Stimulated activated CD8-positive, alpha-beta memory T cell treated with anti-CD3 and anti-CD28 coated beads, Interleukin-4, amount 100 ng/mL, for 4 hours (primary cell): ENCODE data around the gene KHDRBS1.
"Not testable (repeated sequence)": the region's sequence is repeated elsewhere in the genome, so short reads cannot be mapped to it uniquely, and the experiment has no call there.

Experiments
- DNase-seq, 2 donors: peaks; one replicate each; pipeline ENCODE4 v3.0.0-alpha.2; 2020; ENCODE audit warnings: low read depth in 2 of 2, low spot score in 1 of 2

KHDRBS1 gene

DNA sequence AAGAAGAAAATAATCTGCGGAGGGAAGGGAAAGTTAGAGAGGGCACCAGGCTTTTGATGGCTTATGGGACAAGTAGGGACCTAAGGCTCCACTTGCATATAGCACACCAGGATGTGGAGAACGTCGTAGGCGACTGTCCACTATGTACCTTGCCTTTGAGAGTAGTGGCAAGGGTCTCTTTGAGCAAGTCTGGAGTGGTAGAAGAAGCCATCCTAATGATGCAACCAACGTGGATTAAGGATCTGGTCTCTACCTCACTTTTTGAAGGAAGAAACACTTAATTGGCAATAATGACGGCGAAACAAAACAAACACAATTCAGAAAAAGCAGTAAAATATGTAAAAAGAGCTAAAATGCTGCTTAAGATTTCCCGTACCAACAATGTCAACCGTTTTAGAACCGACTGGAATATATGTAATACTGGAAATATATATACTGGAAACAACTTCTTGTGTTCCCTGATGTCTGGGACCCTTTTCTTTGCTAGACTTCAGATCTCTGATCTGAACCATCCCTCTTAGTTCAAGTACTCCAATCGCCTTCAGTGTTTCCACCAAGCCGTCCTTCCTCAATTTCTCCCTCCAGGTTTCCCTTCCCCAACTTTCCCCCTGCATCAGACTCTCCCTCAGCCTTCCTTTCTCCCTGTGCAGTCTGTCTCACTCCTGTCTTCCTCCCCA lies 821 bp upstream of the KHDRBS1 start:
- DNase-seq: no peak

DNA sequence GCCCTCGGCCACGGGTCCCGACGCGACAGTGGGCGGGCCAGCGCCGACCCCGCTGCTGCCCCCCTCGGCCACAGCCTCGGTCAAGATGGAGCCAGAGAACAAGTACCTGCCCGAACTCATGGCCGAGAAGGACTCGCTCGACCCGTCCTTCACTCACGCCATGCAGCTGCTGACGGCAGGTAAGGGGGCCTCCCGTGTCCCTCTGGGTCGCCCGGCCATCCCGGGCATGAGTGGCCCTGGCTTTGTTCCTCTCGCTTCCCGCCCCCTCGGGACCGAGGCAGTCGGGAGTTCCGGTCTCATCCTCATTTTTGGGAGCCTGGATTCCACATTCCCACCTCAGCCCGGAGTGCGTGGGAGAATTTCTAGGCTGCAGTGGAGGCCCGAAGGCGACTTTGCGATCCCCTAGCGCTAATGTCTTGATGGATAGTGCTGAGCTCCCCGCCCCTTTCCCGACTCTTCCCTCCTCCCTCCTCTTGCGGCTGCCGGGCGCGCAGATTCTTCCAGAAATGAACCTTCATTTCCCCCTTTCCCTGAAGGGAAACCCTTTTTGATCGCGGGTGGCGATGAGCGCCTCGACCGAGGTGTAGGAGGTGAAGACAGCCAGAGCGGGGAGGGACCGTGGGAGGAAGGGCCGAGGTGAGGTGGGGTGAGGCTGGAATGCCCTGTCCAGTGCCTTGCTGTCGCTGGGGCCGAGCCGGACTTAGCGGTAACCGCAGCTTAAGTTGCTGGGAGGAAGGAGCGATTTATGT lies 705 bp downstream of the KHDRBS1 start:
- DNase-seq: no peak

DNA sequence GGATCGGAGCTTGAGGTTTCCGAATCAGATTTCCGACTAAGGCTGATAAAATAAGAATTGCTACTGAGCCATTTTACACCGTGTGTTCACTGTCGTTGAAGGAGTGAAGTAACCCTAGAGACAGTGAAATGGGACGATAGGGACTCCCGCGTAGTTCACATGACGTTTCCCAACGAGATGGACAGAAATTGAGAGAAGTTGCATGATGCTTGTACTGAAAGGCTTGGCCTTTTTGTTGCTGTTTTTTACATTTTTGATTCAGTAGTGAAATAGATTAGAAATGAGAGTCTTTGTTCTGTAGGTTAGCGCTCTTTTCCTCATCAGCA lies 1.2 kb downstream of the KHDRBS1 start:
- DNase-seq: no peak

DNA sequence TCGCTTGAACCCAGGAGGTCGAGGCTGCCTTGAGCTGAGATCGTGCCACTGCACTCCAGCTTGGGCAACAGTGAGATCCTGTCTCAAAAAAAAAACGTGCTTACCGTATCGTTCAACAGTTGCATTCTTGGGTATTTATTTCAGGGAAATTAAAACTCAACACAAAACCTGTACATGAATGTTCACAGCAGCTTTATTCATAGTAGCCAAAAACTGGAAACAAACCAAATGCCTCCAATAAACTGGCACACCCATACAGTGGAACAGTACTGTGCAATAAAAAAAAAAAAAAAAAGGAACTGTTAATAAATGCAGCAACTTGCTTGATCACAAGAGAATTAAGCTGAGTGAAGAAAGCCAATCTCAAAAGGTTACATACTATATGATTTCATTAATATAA lies 6.7 kb downstream of the KHDRBS1 start:
- no peak for DNase-seq

DNA sequence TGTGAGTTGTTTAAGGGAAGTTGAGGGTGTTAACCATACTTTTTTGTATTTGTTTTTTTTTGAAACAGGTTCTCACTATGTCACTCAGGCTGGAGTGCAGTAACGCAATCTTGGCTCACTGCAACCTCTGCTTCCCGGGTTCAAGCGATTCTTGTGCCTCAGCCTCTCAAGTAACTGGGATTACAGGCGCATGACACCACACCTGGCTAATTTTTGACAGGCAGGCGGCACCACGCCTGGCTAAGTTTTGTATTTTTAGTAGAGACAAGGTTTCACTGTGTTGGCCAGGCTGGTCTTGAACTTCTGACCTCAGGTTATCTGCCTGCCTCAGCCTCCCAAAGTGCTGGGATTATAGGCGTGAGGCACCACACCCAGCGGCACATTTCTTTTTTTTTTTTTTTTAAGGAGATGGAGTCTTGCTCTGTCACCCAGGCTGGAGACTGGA lies 7.9 kb downstream of the KHDRBS1 start:
- not testable (repeated sequence) for DNase-seq

DNA sequence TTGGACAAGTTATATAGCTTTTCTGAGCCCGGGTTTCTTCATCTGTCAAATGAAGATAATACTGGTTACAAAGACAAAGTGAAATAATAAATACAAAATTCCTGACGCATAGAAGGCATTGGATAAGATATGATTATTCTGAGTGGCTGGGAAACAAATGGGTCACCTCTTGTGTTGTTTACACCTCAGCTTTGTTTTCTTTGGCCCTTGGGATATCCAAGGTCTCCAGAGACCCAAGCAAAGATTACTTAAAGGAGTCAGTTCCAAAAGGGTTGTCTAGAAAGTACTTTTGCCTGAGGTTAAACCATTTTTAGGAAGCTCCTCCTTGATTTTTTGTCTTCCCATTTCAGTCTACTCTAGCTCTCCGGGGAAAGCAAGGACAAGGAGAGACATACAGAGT lies 9.7 kb downstream of the KHDRBS1 start:
- no peak for DNase-seq

DNA sequence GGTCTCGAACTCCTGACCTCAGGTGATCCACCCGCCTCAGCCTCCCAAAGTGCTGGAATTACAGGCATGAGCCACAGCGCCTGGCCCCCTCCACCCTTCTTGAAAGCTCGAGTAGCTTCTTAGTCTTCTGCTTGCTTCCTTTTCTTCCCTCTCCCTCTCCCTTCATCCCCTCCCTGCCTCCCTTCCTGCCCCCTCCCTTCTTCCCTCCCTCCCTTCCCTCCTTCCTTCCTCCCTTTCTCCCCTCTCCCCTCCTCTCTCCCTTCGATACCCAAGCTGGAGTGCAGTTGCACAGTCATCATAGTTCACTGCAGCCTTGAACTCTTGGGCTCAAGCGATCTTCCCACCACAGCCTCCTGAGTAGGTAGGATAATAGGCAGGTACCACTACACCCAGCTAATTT lies 11.8 kb downstream of the KHDRBS1 start:
- DNase-seq: no peak

DNA sequence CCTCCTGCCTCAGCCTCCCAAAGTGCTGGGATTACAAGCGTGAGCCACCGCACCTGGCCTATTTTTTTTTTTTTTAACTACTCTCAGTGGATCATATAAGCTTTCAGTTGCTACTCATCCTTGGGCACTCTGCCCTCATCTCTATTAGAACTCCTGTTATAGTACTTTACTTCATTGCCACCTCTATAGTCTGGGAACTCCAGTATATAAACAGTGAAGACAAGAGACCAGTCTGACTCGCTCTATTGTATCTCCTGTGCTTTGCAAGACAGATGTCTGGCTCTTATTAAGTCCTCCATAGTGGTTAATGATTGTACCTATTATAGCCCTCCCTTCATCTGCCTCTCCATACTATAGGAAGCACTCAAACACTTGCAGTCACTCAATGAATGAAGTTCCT lies 15.1 kb downstream of the KHDRBS1 start:
- DNase-seq: no peak

DNA sequence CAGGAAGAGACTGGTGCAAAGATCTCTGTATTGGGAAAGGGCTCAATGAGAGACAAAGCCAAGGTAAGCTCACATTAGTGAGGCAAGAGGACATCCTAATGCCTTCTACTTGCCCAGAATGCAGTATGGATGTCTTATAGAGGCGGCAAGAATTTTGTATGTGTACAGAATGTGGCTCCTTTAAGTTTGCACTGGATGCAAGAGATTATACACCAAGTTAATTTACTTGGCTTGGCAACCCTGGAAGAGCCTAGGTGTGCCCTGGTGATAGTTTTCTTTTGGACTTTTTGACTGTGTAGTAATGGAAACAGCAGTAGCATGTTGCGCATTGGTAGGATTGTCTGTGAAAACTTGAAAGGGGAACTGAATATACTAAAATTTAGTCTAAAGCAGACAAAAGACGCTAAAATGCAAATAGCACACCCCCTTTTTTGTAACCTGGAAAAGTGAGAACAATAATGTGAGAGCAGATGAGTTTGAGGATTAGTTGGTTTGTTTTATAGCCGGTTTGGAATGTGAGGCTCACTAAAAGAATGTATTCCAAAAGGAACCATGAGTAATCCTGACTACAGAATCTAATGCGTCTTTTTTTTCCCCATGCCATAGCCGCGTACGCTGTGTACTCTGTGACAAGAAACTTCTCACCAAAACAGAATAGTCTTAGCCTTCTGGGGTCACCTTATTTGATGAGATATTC lies 18.1 kb downstream of the KHDRBS1 start:
- DNase-seq: no peak

DNA sequence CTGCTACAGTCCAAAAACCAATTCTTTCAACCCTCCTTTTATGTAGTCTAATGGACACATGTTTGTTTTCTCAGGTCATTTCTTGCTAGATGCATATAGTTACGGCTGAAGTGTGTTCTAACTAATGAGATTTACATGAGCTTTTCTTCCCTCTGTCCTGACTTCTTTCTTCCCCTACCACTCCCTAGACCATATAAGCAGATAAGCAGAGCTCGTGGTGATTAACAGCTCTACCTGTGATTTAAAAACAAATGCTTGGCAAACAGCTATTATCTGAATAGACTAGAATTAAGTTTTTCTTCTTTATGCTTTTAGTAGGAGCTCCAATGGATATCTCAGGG lies 18.6 kb downstream of the KHDRBS1 start:
- DNase-seq: no peak

DNA sequence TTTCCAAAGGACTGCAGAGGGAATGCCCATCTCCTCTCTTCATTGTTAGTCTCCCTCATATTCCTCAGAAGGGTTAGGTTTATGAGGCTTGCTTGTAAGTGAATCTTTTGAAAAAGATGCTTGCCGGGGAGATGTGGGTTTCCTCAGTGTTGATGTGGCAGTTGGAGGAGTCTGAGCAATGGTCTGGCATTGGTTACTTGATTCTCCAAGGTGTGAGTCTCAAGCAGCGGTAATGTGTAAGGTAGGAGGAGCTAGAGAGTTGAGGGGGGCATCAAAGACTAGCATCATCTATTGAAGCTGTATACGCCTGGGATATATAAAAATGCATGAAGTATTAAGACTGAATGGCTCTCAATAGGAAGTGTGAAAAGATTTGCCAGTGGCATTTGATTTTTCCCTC lies 21.5 kb downstream of the KHDRBS1 start:
- no peak for DNase-seq

DNA sequence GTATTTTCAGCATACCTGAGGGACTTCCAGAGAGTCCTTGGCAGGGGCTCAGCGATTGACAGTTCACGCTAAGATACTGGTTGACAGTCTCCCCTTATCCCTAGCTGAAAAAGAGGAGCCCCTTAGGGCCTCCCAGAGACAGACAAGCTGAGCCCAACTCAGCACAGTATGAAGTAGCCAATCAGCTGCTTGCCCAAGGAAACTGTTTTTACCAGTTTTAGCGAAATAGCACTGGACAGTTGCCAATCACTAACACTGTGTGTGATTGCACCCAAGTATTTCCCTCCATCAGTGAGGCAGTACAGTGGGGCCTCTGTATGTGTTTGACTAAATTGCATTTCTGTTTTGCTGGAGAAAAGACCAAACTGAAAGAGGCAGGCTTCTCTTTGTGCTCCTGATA lies 27.0 kb downstream of the KHDRBS1 start:
- DNase-seq: no peak

DNA sequence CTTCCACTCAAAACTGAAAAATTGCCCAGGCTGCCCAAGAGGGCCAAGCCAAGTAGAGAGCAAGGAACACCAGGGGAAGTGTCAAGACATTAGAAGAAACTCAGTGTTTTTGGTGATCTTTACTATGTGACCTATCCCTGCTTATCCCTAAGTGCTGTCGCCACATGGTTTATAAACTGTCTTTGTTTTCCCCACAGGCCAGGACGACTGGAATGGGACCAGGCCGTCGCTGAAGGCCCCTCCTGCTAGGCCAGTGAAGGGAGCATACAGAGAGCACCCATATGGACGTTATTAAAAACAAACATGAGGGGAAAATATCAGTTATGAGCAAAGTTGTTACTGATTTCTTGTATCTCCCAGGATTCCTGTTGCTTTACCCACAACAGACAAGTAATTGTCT lies 28.7 kb downstream of the KHDRBS1 start:
- no peak for DNase-seq

DNA sequence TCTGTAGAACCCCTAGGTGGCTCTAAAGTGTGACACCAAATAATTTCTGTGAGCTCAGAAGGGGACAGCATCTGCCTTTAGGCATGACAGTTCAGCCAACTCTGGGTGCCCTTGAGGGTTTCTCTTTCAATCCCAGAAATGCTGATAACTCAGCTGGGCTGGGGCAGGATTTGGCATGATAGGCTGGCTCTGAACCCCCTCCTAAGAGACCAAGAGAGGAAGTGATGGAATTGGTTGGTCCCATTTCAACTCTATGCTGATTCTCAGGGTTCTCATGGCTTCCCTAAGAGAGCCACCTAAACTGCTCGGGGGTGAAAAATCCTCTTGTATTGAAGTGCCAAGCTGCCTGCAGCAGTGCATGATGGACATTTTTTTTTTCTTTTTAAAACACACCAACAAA lies 30.6 kb downstream of the KHDRBS1 start:
- no peak for DNase-seq

DNA sequence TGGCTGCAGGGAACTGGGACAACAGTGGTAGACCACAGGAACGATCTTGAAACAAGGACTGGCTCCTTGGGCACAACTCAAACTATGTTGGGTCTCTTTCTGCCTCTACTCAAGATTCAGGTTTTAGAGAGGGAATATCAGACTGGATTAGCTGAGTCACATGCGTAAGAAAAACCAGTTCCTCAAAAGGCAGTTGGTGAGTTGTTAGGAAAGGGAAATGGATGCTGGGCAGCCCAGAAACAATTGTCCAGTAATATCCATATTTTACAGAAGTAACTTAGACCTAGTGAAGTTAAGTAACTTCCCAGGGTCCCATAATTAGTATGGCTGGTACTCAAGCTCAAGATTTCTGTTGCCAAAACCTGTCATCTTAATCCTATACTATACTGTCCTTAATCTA lies 32.1 kb downstream of the KHDRBS1 start:
- no peak for DNase-seq

DNA sequence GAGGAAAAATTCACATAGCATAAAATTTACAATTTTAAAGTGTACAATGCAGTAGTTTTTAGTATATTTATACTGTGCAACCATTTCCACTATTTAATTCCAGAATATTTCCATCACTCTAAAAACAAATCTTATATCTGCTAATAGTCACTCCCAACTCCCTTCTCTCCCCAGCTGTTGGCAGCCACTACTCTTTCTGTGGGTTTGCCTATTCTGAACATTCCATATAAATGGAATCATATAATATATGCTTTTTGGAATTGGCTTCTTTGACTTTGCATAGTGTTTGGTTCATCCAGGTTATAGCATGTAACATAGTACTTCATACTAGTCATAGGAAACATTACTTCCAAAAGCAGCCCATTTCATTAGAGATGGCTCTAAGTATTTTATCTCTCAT lies 34.0 kb downstream of the KHDRBS1 start:
- no peak for DNase-seq

DNA sequence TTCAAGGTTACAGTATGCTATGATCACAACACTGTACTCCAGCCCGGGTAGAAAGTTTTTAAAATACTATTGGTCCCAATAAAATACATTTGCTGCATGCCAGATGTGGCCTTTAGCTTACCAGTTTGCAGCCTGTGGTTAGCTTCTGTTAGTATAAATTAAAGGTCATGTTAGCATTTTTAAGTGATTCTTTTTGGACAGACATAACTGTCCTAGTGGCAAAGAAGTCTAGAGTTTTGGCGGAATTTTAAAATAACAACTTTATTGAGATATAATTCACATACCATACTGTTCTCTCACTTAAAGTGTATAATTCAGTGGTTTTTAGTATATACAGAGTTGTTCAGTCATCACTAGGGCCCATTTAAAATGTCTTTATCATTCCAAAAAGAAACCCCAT lies 34.8 kb downstream of the KHDRBS1 start:
- no peak for DNase-seq

DNA sequence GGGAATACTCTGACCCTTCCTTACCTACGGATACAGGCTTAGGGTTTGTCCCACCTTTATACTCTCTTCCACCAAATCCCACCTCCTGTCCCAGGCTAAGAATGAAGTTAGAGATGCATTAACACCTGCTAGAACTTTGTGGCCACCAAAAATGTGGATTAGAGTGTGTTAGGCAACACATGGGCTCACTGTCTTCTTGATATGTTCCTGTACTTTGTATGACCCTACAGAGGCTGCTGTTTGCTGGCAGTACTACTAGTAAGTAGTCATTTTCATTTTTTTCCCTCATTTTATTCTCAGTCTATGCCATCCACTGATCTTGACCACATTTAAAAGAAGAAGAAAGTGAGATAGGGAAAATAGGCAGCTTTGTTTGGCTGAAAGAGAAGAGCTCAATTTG lies 38.0 kb downstream of the KHDRBS1 start:
- DNase-seq: no peak

DNA sequence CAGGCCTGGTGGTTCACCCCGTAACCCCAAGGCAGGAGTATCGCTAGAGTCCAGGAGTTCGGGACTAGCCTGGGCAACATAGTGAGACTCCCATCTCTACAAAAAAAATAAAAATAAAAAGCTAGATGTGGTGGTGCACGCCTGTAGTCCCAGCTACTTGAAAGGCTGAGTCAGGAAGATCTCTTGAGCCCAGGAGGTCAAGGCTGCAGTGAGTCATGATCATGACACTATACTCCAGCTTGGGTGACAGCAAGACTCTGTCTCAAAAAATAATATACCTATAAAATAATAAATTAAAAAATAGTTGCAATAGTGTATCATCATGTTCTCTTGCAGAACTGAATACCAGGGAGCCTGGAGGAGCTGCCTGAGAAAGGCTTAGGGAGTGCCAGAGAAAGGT lies 39.2 kb downstream of the KHDRBS1 start:
- DNase-seq: no peak

DNA sequence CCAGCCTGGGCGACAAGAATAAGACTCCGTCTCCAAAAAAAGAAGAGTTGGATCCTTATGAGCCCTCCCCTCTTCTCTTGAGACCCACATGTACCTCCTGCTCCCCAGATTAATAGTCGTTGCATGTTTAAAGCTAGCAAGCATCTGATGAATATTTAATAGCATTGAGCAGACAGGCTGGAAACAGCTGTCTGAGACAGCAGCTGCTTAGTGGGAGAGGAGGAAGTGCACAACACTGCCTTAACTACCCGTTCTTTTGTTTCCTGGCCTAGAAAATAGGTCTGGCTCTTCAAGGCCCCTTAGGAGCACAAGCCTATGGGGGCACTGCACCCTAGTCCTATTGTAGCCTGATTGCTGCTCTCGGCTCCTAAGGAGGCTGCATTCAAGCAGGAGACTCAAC lies 41.7 kb downstream of the KHDRBS1 start:
- DNase-seq: no peak

DNA sequence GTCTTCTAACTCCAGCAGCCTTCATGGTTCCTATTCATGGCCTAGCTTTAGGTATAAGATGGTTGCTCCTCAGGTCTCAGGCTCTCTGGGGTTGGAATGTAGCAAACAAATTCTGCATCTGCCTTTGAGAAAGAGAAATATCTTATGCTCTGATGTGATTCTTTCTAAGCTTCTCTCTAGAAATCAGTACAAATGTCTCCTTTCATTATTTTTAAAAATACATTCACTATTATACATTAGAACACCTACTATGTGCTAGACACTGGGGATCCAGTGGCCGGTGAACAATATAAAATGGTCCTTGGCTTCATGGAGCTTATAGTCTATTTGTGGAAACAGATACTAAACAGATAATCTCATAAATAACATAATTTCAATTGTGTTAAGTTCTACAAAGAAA lies 42.9 kb downstream of the KHDRBS1 start:
- DNase-seq: no peak

DNA sequence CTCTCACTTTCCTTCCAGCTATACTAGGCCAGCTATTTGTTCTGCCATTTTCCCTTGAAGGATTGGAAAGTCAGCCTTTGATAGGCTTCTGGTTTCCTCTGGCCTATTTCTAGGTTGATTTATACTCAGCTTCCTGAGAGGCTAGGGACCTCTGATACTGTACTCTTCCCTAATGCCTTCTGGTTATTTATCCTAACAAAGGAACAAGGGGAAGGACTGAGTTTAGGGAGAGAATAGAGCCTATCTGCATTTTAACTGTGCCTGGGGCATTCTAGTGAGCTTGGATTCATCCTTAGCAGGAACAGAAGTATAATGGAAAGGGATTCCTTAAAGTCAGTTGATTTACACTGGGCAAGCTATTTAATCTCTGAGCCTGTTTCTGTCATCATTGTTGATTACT lies 47.2 kb downstream of the KHDRBS1 start:
- no peak for DNase-seq

DNA sequence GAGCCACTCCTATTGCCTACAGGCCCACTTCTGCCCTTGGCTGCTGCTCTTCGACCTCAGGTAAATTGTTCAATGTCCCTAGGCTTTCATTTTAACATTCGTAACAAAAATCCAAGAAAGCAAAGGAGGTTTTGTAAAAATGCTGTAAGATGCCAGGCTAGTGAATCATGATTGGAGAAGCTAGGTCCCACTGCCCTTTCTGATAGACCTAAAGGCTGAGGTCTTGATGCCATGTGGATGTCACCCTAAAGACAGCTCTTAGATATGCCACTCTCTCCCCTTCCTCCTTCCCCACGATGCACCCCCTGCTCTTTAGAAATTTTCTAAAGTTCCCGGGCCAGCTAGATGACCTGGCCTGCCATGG lies 49.2 kb downstream of the KHDRBS1 start:
- DNase-seq: no peak
